Nephron progenitor cell (in vitro differentiated cells): ENCODE results near the gene CACNA2D3.

Experiments
- DNase-seq: peaks from one replicate; pipeline ENCODE4 v3.0.0; 2021
- H3K27ac Mint-ChIP-seq: 2 replicates; pipeline ENCODE4 v1.8.0; 2021; ENCODE audit warnings: mild to moderate bottlenecking, moderate library complexity, mixed read lengths
- H3K27me3 Mint-ChIP-seq: 2 replicates; pipeline ENCODE4 v1.8.0; 2021; ENCODE audit warnings: mild to moderate bottlenecking, low read depth, mixed read lengths; ENCODE audit not compliant: poor library complexity
- H3K36me3 Mint-ChIP-seq: 2 replicates; pipeline ENCODE4 v1.8.0; 2021; ENCODE audit warnings: low read depth, mixed read lengths
- H3K4me1 Mint-ChIP-seq: 2 replicates; pipeline ENCODE4 v1.8.0; 2021; ENCODE audit warnings: mixed read lengths
- H3K4me3 Mint-ChIP-seq: 2 replicates; pipeline ENCODE4 v1.8.0; 2021; ENCODE audit warnings: mild to moderate bottlenecking, moderate library complexity, mixed read lengths
- H3K9me3 Mint-ChIP-seq: 2 replicates; pipeline ENCODE4 v1.8.0; 2021; ENCODE audit warnings: mild to moderate bottlenecking, moderate library complexity, mixed read lengths
- CTCF ChIP-seq: fragments of 200-600 bp; sonication (generic); IDR thresholded peaks from 2 replicates; pipeline ENCODE4 v1.5.0; 2021; ENCODE audit warnings: antibody characterized with exemption

Gene CACNA2D3

GRCh38 chr3:54550221-54550977 is 428.0 kb downstream of the CACNA2D3 start:
- TF ChIP-seq CTCF = no peak
- Mint-ChIP-seq H3K4me3 (no peak overlapping the region), H3K4me1 (no peaks in the 10 kb centered on the region), H3K27me3 (peaks cover 12% of the 10 kb centered on the region), H3K36me3 (no peaks in the 10 kb centered on the region), H3K27ac (no peak overlapping the region), H3K9me3 (no peaks in the 10 kb centered on the region)
- DNase-seq = no peak

GRCh38 chr3:54556630-54557029 is 434.3 kb downstream of the CACNA2D3 start:
- TF ChIP-seq CTCF = no peak
- Mint-ChIP-seq H3K4me1 (no peaks in the 10 kb centered on the region), H3K27me3 (peaks cover 11% of the 10 kb centered on the region), H3K4me3 (no peak overlapping the region), H3K36me3 (no peaks in the 10 kb centered on the region), H3K27ac (no peak overlapping the region), H3K9me3 (peaks cover 6% of the 10 kb centered on the region)
- DNase-seq = no peak

GRCh38 chr3:54557538-54558428 is 435.4 kb downstream of the CACNA2D3 start:
- Mint-ChIP-seq H3K36me3 (no peaks in the 10 kb centered on the region), H3K27me3 (peaks cover 4% of the 10 kb centered on the region), H3K4me3 (no peak overlapping the region), H3K27ac (no peak overlapping the region), H3K4me1 (no peaks in the 10 kb centered on the region), H3K9me3 (peaks cover 7% of the 10 kb centered on the region)
- no peak for DNase-seq
- no peak for TF ChIP-seq CTCF

GRCh38 chr3:54563501-54564200 is 441.3 kb downstream of the CACNA2D3 start:
- H3K9me3 Mint-ChIP-seq = peaks cover 7% of the 10 kb centered on the region
- H3K36me3 Mint-ChIP-seq = no peaks in the 10 kb centered on the region
- no peak for DNase-seq
- H3K4me1 Mint-ChIP-seq = peaks cover 21% of the 10 kb centered on the region
- no peak overlapping the region for H3K4me3 Mint-ChIP-seq
- H3K27ac Mint-ChIP-seq = no peak overlapping the region
- H3K27me3 Mint-ChIP-seq = no peaks in the 10 kb centered on the region
- TF ChIP-seq CTCF = no peak

- Mint-ChIP-seq H3K4me3 (no peak overlapping the region), H3K27me3 (no peaks in the 10 kb centered on the region), H3K4me1 (peaks cover 21% of the 10 kb centered on the region), H3K9me3 (peaks cover 7% of the 10 kb centered on the region), H3K36me3 (no peaks in the 10 kb centered on the region), H3K27ac (no peak overlapping the region)
- no peak for TF ChIP-seq CTCF
- no peak for DNase-seq
Measured at GRCh38 chr3:54564374-54564925, 442.1 kb downstream of the CACNA2D3 start.
